Mesenchymal stem cell (in vitro differentiated cells and primary cell): ENCODE results near the gene ESRRB.

Experiments used
- DNase-seq: peaks from one replicate; pipeline ENCODE4 v3.0.0-alpha.2; 2013
- H2AFZ ChIP-seq: one replicate; pipeline ENCODE4 v1.6.1; 2013; ENCODE audit warnings: low read depth, mild to moderate bottlenecking, control low read depth, inconsistent platforms, low read length, moderate library complexity
- H2AK5ac ChIP-seq: 2 replicates; pipeline ENCODE4 v1.6.1; 2013; ENCODE audit warnings: low read length, moderate library complexity, mild to moderate bottlenecking, inconsistent platforms; ENCODE audit not compliant: severe bottlenecking
- H2BK120ac ChIP-seq: one replicate; pipeline ENCODE4 v1.6.1; 2013; ENCODE audit warnings: low read depth, mild to moderate bottlenecking, inconsistent platforms, low read length, moderate library complexity
- H2BK12ac ChIP-seq, 2 experiments: one replicate each; pipeline ENCODE4 v1.6.1; 2013; ENCODE audit warnings: inconsistent platforms in 2 of 2, low read length in 2 of 2, mild to moderate bottlenecking in 2 of 2, moderate library complexity in 2 of 2, control low read depth in 1 of 2
- H2BK15ac ChIP-seq: one replicate; pipeline ENCODE4 v1.6.1; 2013; ENCODE audit warnings: mild to moderate bottlenecking, low read depth, inconsistent platforms; ENCODE audit not compliant: poor library complexity, severe bottlenecking
- H2BK5ac ChIP-seq: 2 replicates; pipeline ENCODE4 v1.6.1; 2013; ENCODE audit warnings: low read depth, mild to moderate bottlenecking, low read length, control low read depth, inconsistent platforms; ENCODE audit not compliant: poor library complexity, severe bottlenecking
- H3K14ac ChIP-seq, 2 experiments: one replicate each; pipeline ENCODE4 v1.6.1; 2013; ENCODE audit warnings: inconsistent platforms in 2 of 2, low read length in 2 of 2, control low read depth in 1 of 2, mild to moderate bottlenecking in 1 of 2, moderate library complexity in 1 of 2
- H3K18ac ChIP-seq, 2 experiments: one replicate each; pipeline ENCODE4 v1.6.1; 2013; ENCODE audit warnings: inconsistent platforms in 2 of 2, low read length in 2 of 2, control low read depth in 1 of 2, low read depth in 1 of 2, mild to moderate bottlenecking in 1 of 2
- H3K23ac ChIP-seq, 2 experiments: one replicate each; pipeline ENCODE4 v1.6.1; 2013; ENCODE audit warnings: inconsistent platforms in 2 of 2, low read length in 2 of 2, mild to moderate bottlenecking in 2 of 2, moderate library complexity in 2 of 2, control low read depth in 1 of 2
- H3K27ac ChIP-seq: 2 replicates; pipeline ENCODE4 v1.5.1; 2013; ENCODE audit warnings: mild to moderate bottlenecking, moderate library complexity, low read length, control low read depth, inconsistent platforms; ENCODE audit not compliant: poor library complexity, severe bottlenecking
- H3K27me3 ChIP-seq, 2 experiments: 2 replicates each; pipeline versions ENCODE4 v1.6.1 to v1.7.0; 2013; ENCODE audit warnings: low read length in 2 of 2, mild to moderate bottlenecking in 2 of 2, moderate library complexity in 2 of 2, control low read depth in 1 of 2, inconsistent platforms in 1 of 2; ENCODE audit not compliant: control insufficient read depth in 1 of 2, insufficient read depth in 1 of 2
- H3K36me3 ChIP-seq, 2 experiments: 2 replicates each; pipeline versions ENCODE4 v1.6.1 to v1.7.0; 2013; ENCODE audit warnings: low read length in 2 of 2, control low read depth in 1 of 2, inconsistent platforms in 1 of 2, low read depth in 1 of 2, mild to moderate bottlenecking in 1 of 2; ENCODE audit not compliant: insufficient read depth in 2 of 2, control insufficient read depth in 1 of 2
- H3K4ac ChIP-seq, 2 experiments: one replicate each; pipeline ENCODE4 v1.6.1; 2013; ENCODE audit warnings: inconsistent platforms in 2 of 2, low read length in 2 of 2, mild to moderate bottlenecking in 2 of 2, moderate library complexity in 2 of 2, control low read depth in 1 of 2, low read depth in 1 of 2
- H3K4me1 ChIP-seq: 2 replicates; pipeline ENCODE4 v1.6.1; 2013; ENCODE audit warnings: low read depth, low read length, control low read depth; ENCODE audit not compliant: control insufficient read depth, insufficient read depth
- H3K4me2 ChIP-seq: 2 replicates; pipeline ENCODE4 v1.6.1; 2013; ENCODE audit warnings: low read length, mild to moderate bottlenecking, inconsistent platforms; ENCODE audit not compliant: poor library complexity, severe bottlenecking
- H3K4me3 ChIP-seq, 2 experiments: 2 replicates each; pipeline versions ENCODE4 v1.5.1 to v1.7.0; 2013; ENCODE audit warnings: low read length in 2 of 2, mild to moderate bottlenecking in 2 of 2, control low read depth in 1 of 2, low read depth in 1 of 2; ENCODE audit not compliant: insufficient read depth in 1 of 2
- H3K79me1 ChIP-seq: replicated peaks from 2 replicates; pipeline ENCODE4 v1.6.1; 2013; ENCODE audit warnings: mild to moderate bottlenecking, control low read depth, low read length, inconsistent platforms; ENCODE audit not compliant: poor library complexity, severe bottlenecking
- H3K9ac ChIP-seq: 2 replicates; pipeline ENCODE4 v1.7.0; 2013; ENCODE audit warnings: mild to moderate bottlenecking, low read length, moderate library complexity
- H3K9me3 ChIP-seq: 2 replicates; pipeline ENCODE4 v1.7.0; 2013; ENCODE audit warnings: mild to moderate bottlenecking, low read length; ENCODE audit not compliant: control insufficient read depth
- H4K8ac ChIP-seq: one replicate; pipeline ENCODE4 v1.6.1; 2013; ENCODE audit warnings: inconsistent platforms, mild to moderate bottlenecking, low read length, moderate library complexity
- H4K91ac ChIP-seq: one replicate; pipeline ENCODE4 v1.6.1; 2013; ENCODE audit warnings: mild to moderate bottlenecking, low read length, inconsistent platforms
- WGBS: methylation state at CpG from one replicate; pipeline ENCODE4 v1.1.7; 2013; ENCODE audit warnings: mixed read lengths; 5-methylcytosine and 5-hydroxymethylcytosine counted together

The ESRRB gene

DNA sequence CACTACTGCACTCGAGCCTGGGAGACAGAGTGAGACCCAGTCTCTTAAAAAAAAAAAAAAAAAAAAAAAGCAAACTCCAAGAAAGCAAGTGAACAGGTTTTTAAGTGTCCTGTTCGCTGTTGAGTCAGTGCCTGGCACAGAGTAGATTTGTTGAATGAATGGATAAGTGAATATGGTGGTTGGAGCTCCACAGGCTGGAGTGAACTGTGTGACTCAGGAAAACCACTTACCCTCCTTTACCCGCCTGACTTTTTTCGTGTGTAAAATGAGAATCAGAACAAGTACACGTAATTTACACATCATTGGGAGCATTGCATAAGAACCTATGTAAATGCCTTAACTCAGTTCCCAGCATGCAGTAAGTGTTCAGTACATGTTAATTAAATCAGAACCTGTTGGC lies 24.0 kb upstream of the ESRRB start:
- H3K9me3 ChIP-seq = no peaks in the 10 kb centered on the region
- H3K27me3 ChIP-seq = peaks cover 45 to 52% of the 10 kb centered on the region in 2 experiments
- no peak overlapping the region for H3K9ac ChIP-seq
- peaks cover 10% of the 10 kb centered on the region for H3K4me1 ChIP-seq
- H2AK5ac ChIP-seq = no peak overlapping the region
- H2BK120ac ChIP-seq = no peak overlapping the region
- H2AFZ ChIP-seq = no peak overlapping the region
- no peak overlapping the region for H3K4me2 ChIP-seq
- H3K4me3 ChIP-seq = no peak overlapping the region
- H3K79me1 ChIP-seq = no peaks in the 10 kb centered on the region
- no peak overlapping the region for H2BK5ac ChIP-seq
- no peak overlapping the region for H3K23ac ChIP-seq
- no peak overlapping the region for H3K18ac ChIP-seq
- H3K14ac ChIP-seq = no peak overlapping the region
- no peak overlapping the region for H3K27ac ChIP-seq
- H4K91ac ChIP-seq = no peak overlapping the region
- 81% methylated on average over 3 of the region's 5 CpGs for WGBS
- H3K36me3 ChIP-seq = no peaks in the 10 kb centered on the region
- H3K4ac ChIP-seq = no peak overlapping the region
- no peak for DNase-seq
- H4K8ac ChIP-seq = no peak overlapping the region
- H2BK15ac ChIP-seq = no peak overlapping the region
- H2BK12ac ChIP-seq = no peak overlapping the region

GRCh38 chr14:76352639-76353281 lies 23.2 kb upstream of the ESRRB start:
- Histone ChIP-seq H2BK5ac (no peak overlapping the region), H3K4me2 (peak overlapping the region; percentile 74)
- 5% methylated on average over 40 of the region's 40 CpGs for WGBS

GRCh38 chr14:76354310-76354709 lies 21.6 kb upstream of the ESRRB start:
- no peak overlapping the region for H2BK12ac ChIP-seq
- 92% methylated on average over 4 of the region's 4 CpGs for WGBS
- H3K23ac ChIP-seq = no peak overlapping the region
- no peak for DNase-seq
- H3K4me1 ChIP-seq = peaks cover 6% of the 10 kb centered on the region
- no peak overlapping the region for H4K8ac ChIP-seq
- no peak overlapping the region for H2AK5ac ChIP-seq
- no peak overlapping the region for H2BK5ac ChIP-seq
- no peak overlapping the region for H3K14ac ChIP-seq
- no peak overlapping the region for H3K4me3 ChIP-seq
- H4K91ac ChIP-seq = no peak overlapping the region
- peaks cover 50 to 54% of the 10 kb centered on the region in 2 experiments for H3K27me3 ChIP-seq
- H3K18ac ChIP-seq = no peak overlapping the region
- no peak overlapping the region for H3K4ac ChIP-seq
- no peak overlapping the region for H2BK120ac ChIP-seq
- H3K79me1 ChIP-seq = no peaks in the 10 kb centered on the region
- no peaks in the 10 kb centered on the region for H3K9me3 ChIP-seq
- H2AFZ ChIP-seq = no peak overlapping the region
- no peak overlapping the region for H3K4me2 ChIP-seq
- no peak overlapping the region for H2BK15ac ChIP-seq
- H3K36me3 ChIP-seq = no peaks in the 10 kb centered on the region
- no peak overlapping the region for H3K9ac ChIP-seq
- H3K27ac ChIP-seq = no peak overlapping the region

More at GRCh38 chr14:76352639-76353281, 23.2 kb upstream of the ESRRB start:
- Histone ChIP-seq H3K14ac (no peak overlapping the region), H3K4ac (no peak overlapping the region), H2BK120ac (no peak overlapping the region), H3K27ac (no peak overlapping the region), H2AK5ac (no peak overlapping the region), H3K23ac (no peak overlapping the region), H3K79me1 (no peaks in the 10 kb centered on the region), H2AFZ (peak overlapping the region; percentile 6), H3K27me3 (peaks cover 45 to 50% of the 10 kb centered on the region in 2 experiments), H3K9me3 (no peaks in the 10 kb centered on the region), H3K18ac (no peak overlapping the region), H4K91ac (no peak overlapping the region), H2BK12ac (no peak overlapping the region), H3K4me3 (peak overlapping the region in 1 of 2 experiments; percentile 76), H3K4me1 (peaks cover 10% of the 10 kb centered on the region), H3K36me3 (no peaks in the 10 kb centered on the region), H4K8ac (no peak overlapping the region), H3K9ac (peak overlapping the region; percentile 17), H2BK15ac (no peak overlapping the region)
- DNase-seq = peak; percentile 38

DNA sequence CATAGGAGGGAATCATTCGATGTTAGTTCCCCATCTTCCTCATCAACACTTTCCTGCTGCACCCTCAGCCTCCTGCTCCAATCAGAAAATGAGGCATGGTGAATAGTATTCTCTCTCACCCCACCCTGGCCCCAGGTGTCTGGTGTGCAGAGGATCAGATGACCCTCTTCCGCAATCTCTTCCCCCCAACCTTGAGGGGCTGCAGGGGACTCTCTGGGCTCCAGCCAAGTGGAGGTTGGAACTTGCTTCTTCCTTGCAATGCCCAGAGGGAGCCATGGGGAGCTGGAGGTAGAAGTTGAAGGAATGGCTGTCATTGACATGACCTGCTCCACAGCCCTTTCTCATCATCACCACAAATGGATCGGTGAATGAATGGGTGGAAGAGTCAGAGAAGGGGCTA lies 20.2 kb upstream of the ESRRB start:
- H3K18ac ChIP-seq = no peak overlapping the region
- peaks cover 51 to 59% of the 10 kb centered on the region in 2 experiments for H3K27me3 ChIP-seq
- H3K14ac ChIP-seq = no peak overlapping the region
- H2BK120ac ChIP-seq = no peak overlapping the region
- H2AFZ ChIP-seq = no peak overlapping the region
- H3K36me3 ChIP-seq = no peaks in the 10 kb centered on the region
- H3K4me3 ChIP-seq = no peak overlapping the region
- H3K23ac ChIP-seq = no peak overlapping the region
- no peak overlapping the region for H2BK15ac ChIP-seq
- no peaks in the 10 kb centered on the region for H3K9me3 ChIP-seq
- 69% methylated on average over 3 of the region's 3 CpGs for WGBS
- no peak for DNase-seq
- no peak overlapping the region for H3K27ac ChIP-seq
- H3K9ac ChIP-seq = no peak overlapping the region
- H3K4ac ChIP-seq = no peak overlapping the region
- H4K91ac ChIP-seq = no peak overlapping the region
- no peak overlapping the region for H2AK5ac ChIP-seq
- H3K4me1 ChIP-seq = peaks cover 4% of the 10 kb centered on the region
- H3K79me1 ChIP-seq = no peaks in the 10 kb centered on the region
- no peak overlapping the region for H2BK12ac ChIP-seq
- H4K8ac ChIP-seq = no peak overlapping the region
- no peak overlapping the region for H3K4me2 ChIP-seq
- no peak overlapping the region for H2BK5ac ChIP-seq
